Mesodermal cell (in vitro differentiated cells): ENCODE data around the gene INPP4B.

Source experiments
- H3K27ac ChIP-seq: 2 replicates; pipeline ENCODE4 v1.7.0; 2013; ENCODE audit warnings: mild to moderate bottlenecking, low read depth, low read length, moderate library complexity; ENCODE audit not compliant: severe bottlenecking
- H3K36me3 ChIP-seq: 2 replicates; pipeline ENCODE4 v1.7.1; 2013; ENCODE audit warnings: mild to moderate bottlenecking, low read length, moderate library complexity; ENCODE audit not compliant: control insufficient read depth, insufficient read depth
- H3K4me1 ChIP-seq: one replicate; pipeline ENCODE4 v1.7.1; 2013; ENCODE audit warnings: mild to moderate bottlenecking, low read length; ENCODE audit not compliant: insufficient read depth, control insufficient read depth, poor library complexity, severe bottlenecking
- H3K4me3 ChIP-seq: 2 replicates; pipeline ENCODE4 v1.7.0; 2013; ENCODE audit warnings: low read length, control low read depth, mild to moderate bottlenecking; ENCODE audit not compliant: insufficient read depth, poor library complexity, severe bottlenecking; ENCODE audit errors: extremely low read depth
- H3K9me3 ChIP-seq: 2 replicates; pipeline ENCODE4 v1.7.1; 2013; ENCODE audit warnings: mild to moderate bottlenecking, low read length, moderate library complexity; ENCODE audit not compliant: control insufficient read depth
- WGBS, 2 experiments: methylation state at CpG; one replicate each; pipeline ENCODE4 v1.1.5; 2013; ENCODE audit warnings: missing lambda C conversion rate in 2 of 2; ENCODE audit not compliant: insufficient coverage in 2 of 2; 5-methylcytosine and 5-hydroxymethylcytosine counted together

The INPP4B gene

GRCh38 chr4:142311916-142312315, 534.2 kb downstream of the INPP4B start:
- no peak overlapping the region for H3K4me3 ChIP-seq
- WGBS, 2 experiments: 88 to 100% methylated on average over 3 to 4 of the region's 6 CpGs
- H3K4me1 ChIP-seq: no peaks in the 10 kb centered on the region
- H3K36me3 ChIP-seq: no peaks in the 10 kb centered on the region
- no peaks in the 10 kb centered on the region for H3K9me3 ChIP-seq
- H3K27ac ChIP-seq: no peak overlapping the region

GRCh38 chr4:142309772-142310171, 536.3 kb downstream of the INPP4B start:
- H3K9me3 ChIP-seq: no peaks in the 10 kb centered on the region
- WGBS, 2 experiments: 100% methylated on average over 1 of the region's 1 CpG
- no peak overlapping the region for H3K27ac ChIP-seq
- H3K4me1 ChIP-seq: no peaks in the 10 kb centered on the region
- H3K36me3 ChIP-seq: no peaks in the 10 kb centered on the region
- no peak overlapping the region for H3K4me3 ChIP-seq

- H3K4me3 ChIP-seq: no peak overlapping the region
- no peaks in the 10 kb centered on the region for H3K4me1 ChIP-seq
- no peaks in the 10 kb centered on the region for H3K36me3 ChIP-seq
- WGBS, 2 experiments: 77 to 85% methylated on average over 2 of the region's 2 CpGs
- H3K9me3 ChIP-seq: no peaks in the 10 kb centered on the region
- H3K27ac ChIP-seq: no peak overlapping the region
Observed at GRCh38 chr4:142307857-142308256, 538.2 kb downstream of the INPP4B start.

- Histone ChIP-seq H3K27ac (no peak overlapping the region), H3K4me1 (no peaks in the 10 kb centered on the region), H3K4me3 (no peak overlapping the region), H3K36me3 (no peaks in the 10 kb centered on the region), H3K9me3 (no peaks in the 10 kb centered on the region)
- 68 to 79% methylated on average over 3 of the region's 4 CpGs for WGBS, 2 experiments
Observed at GRCh38 chr4:142297313-142297712, 548.8 kb downstream of the INPP4B start.

GRCh38 chr4:142293536-142293935, 552.6 kb downstream of the INPP4B start:
- H3K36me3 ChIP-seq: no peaks in the 10 kb centered on the region
- no peaks in the 10 kb centered on the region for H3K9me3 ChIP-seq
- H3K27ac ChIP-seq: no peak overlapping the region
- H3K4me1 ChIP-seq: no peaks in the 10 kb centered on the region
- H3K4me3 ChIP-seq: no peak overlapping the region
- 91 to 100% methylated on average over 1 to 4 of the region's 4 CpGs for WGBS, 2 experiments

- 83% methylated on average over 1 of the region's 2 CpGs; no CpG with 5 or more reads in 1 of the 2 experiments for WGBS, 2 experiments
- Histone ChIP-seq H3K27ac (no peak overlapping the region), H3K4me1 (no peaks in the 10 kb centered on the region), H3K36me3 (no peaks in the 10 kb centered on the region), H3K4me3 (no peak overlapping the region), H3K9me3 (no peaks in the 10 kb centered on the region)
Observed at GRCh38 chr4:142292231-142292630, 553.9 kb downstream of the INPP4B start.

GRCh38 chr4:142291299-142292050, 554.6 kb downstream of the INPP4B start:
- Histone ChIP-seq H3K9me3 (no peaks in the 10 kb centered on the region), H3K27ac (no peak overlapping the region), H3K4me1 (no peaks in the 10 kb centered on the region), H3K4me3 (no peak overlapping the region), H3K36me3 (no peaks in the 10 kb centered on the region)
- WGBS, 2 experiments: 89% methylated on average over 3 of the region's 5 CpGs; no CpG with 5 or more reads in 1 of the 2 experiments

- Histone ChIP-seq H3K36me3 (no peaks in the 10 kb centered on the region), H3K9me3 (no peaks in the 10 kb centered on the region), H3K27ac (no peak overlapping the region), H3K4me3 (no peak overlapping the region), H3K4me1 (no peaks in the 10 kb centered on the region)
- WGBS, 2 experiments: 88% methylated on average over 7 of the region's 8 CpGs; no CpG with 5 or more reads in 1 of the 2 experiments
Observed at GRCh38 chr4:142287371-142287770, 558.7 kb downstream of the INPP4B start.

GRCh38 chr4:142285222-142285583, 560.9 kb downstream of the INPP4B start:
- Histone ChIP-seq H3K9me3 (no peaks in the 10 kb centered on the region), H3K36me3 (no peaks in the 10 kb centered on the region), H3K27ac (no peak overlapping the region), H3K4me3 (no peak overlapping the region), H3K4me1 (no peaks in the 10 kb centered on the region)

GRCh38 chr4:142284402-142285221, 561.5 kb downstream of the INPP4B start:
- no peaks in the 10 kb centered on the region for H3K9me3 ChIP-seq
- no peaks in the 10 kb centered on the region for H3K4me1 ChIP-seq
- WGBS, 2 experiments: 89 to 90% methylated on average over 8 of the region's 9 CpGs
- H3K27ac ChIP-seq: no peak overlapping the region
- no peaks in the 10 kb centered on the region for H3K36me3 ChIP-seq
- no peak overlapping the region for H3K4me3 ChIP-seq
